CD4-positive, alpha-beta T cell treated with Interleukin-6 at 100 ng/mL for 8 hours (primary cell): ENCODE data around the gene JAG2.

Source experiments
- DNase-seq: peaks from one replicate; pipeline ENCODE4 v3.0.0-alpha.2; 2020; ENCODE audit warnings: mixed read lengths, low spot score

The JAG2 gene

DNA sequence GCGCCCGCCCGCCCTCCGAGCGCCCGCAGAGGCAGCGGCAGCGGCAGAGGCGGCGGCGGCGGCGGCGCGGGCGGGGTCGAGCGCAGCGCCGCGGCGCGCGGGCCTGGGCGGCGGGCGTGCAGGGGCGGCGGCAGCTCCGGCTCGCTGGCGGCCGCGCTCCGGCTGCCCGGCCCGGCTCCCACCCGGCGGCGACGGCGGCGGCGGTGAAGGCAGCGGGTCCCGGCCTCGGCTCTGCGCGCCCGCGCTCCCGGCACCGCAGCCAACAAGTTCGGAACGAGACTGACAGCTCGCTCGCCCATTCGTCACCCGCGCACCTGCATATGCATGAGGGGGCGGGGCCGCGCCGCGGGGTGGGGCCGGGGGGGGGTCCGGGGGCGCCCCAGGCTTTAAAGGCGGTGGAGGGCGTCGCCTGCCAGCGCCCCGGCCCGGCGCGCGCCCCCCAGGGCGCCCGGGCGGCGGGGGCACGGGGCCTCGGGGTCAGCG, at the start of gene JAG2:
Gene JAG2, minus strand, starts transcription at position 281 of the 483 bp plus-strand sequence. CDS start 356 bp downstream, outside the sequence.
- peak; percentile 38 for DNase-seq

DNA sequence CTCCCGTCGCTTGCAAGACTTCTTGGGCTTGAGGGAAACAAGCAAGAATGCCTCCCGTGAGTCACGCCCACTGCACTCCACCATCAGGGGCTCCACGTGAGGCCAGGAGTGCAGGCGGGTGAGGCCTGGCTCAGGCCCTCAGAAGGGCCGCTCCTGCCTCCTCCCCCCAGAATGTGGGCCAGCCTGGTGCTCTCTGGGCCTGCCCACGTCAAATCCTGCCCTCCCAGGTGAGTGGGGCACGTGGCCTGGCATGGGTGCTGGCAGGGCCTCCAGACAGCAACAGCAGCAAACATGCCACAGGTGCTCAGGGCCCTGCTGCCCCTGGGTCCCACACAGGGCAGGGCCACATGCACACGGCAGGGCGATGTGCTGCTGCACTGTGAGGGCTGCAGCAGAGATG, 49.2 kb upstream of the JAG2 start:
- DNase-seq: no peak

DNA sequence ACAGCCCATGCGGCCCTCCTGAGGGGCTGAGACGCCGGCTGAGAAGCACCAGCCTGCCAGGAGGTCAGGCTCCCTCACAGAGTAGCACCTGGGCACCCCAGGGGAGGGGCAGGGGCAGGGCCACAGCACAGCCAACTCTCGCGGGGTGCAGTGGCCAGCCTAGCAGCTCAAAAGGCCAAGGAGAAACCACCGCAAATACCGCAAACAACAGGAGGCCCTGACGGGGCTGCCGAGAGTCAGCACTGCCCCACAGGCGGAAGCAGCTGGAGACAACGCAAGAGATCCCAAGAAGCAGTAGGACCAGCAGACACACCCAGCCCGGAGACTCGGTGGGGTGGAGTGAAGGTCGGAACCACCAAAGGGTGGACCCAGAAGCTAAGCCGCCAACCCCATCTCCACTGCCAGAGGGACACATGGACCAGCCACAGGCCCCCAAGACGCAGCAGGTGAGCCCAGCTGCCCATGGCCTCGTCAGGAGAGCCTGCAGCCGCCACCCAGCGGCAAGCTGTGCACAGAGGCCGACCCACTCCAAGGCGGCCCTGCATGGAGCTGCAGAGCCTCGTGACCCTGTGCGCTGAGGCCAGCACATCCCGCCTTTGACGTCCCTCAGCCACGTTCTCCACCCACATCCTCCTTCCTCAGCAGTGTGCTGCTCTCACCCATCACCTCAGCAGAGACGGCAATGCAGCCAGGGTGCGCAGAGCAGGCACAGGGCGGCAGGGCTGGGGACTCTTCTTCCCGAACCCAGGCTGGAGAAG, 48.1 kb upstream of the JAG2 start:
- DNase-seq: no peak

DNA sequence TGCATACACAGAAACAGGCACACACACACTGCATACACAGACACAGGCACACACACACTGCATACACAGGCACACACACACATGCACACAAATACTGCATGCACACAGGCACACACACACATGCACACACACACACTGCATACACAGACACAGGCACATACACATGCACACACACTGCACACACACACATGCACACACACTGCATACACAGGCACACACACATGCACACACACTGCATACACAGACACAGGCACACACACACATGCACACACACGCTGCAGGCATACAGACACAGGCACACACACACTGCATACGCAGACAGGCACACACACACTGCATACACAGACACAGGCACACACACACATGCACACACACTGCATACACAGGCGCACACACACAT, 47.0 kb upstream of the JAG2 start:
- DNase-seq: no peak

DNA sequence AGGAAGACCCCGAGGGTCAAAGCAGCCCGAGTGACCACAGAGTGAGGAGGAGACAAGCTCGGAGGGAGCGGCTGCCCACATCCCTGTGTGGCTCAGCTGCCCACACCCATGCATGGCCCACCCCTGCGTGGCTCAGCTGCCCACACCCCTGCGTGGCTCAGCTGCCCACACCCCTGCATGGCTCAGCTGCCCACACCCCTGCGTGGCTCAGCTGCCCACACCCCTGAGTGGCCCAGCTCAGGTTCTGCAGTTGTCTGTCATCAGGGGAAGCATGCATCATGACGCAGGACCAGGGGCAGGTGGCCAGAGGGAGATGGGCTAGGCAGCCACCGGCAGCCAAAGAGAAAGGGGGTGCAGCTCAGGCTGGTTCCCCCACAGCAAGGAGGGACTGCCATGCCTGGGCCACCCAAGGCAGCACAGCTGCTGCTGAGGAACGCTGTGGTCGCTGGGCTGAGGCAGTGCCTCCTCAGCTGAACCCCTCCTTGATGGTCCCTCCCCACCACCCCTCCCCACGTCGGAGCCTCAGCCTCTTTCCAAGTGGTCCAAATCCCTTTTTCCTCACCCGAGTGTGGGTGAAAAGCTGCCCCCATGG, 45.8 kb upstream of the JAG2 start:
- DNase-seq: no peak

DNA sequence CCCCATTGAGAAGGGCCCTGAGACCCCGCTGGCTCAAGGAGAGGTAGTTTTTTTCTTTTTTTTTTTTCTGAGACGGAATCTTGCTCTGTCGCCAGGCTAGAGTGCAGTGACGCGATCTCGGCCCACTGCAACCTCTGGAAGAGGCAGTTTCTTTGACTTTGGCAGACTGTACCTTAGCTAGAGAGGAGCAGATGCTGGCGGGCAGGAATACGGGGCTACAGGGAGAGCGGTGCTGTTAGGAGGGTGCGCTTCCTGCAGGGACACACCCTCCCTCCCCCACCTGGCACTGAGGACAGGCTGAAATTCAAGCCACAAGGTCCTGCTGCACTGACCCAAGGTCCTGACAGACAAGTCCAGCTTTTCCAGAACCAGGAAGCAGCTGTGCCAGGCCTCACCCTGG, 44.8 kb upstream of the JAG2 start:
- no peak for DNase-seq

DNA sequence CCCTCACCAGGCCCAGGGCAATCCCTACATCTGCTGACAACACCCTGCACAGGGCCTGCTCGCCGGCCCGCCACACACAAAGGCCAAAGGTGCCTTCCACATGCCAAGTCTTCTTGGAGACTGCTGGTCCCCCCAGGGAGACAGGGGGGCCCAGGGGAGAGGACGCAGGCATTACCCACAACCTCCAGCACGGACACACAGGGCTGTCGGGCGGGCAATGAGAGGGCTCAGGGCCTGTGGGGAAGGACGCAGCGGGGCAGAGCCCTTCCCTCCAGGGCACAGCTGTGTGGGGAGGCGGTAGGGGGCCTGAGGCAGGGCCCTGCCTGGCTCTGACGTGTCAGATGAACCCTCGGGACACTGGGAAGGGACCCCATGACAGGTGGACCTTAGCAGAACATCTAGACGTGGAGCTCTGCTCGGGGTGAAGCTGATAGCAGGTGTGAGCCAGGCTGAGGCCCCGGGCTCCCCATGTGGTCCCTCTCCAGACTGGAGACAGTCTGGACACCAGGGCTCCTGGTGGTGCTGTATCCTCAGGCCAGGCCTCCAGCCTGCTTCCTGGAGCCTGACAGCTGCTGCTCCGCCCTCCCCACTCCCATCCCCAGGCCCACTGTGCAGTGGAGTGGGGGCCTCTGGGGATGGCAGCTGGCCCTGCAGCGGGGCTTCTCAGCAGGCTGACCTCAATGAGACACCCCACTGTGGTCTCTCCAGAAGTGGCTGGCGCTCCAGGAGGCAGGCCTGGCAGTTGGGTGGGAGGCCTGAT, 44.1 kb upstream of the JAG2 start:
- no peak for DNase-seq

DNA sequence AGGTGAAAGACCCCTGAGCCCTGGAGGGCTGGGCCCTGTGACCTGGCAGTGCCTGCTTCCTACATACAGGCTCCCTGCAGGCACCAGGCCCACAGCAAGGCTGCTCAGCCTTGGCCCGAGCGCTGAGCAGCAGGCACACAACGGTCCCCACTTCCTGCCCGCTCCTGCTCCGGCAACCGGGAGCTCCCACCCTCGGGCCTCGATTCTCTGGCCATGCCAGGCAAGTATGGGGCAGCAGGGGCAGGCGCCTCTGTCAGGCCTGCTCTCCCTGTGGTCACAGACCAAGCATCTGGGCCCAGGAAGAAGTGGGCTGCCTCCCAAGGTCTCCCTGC, 43.1 kb upstream of the JAG2 start:
- DNase-seq: no peak

DNA sequence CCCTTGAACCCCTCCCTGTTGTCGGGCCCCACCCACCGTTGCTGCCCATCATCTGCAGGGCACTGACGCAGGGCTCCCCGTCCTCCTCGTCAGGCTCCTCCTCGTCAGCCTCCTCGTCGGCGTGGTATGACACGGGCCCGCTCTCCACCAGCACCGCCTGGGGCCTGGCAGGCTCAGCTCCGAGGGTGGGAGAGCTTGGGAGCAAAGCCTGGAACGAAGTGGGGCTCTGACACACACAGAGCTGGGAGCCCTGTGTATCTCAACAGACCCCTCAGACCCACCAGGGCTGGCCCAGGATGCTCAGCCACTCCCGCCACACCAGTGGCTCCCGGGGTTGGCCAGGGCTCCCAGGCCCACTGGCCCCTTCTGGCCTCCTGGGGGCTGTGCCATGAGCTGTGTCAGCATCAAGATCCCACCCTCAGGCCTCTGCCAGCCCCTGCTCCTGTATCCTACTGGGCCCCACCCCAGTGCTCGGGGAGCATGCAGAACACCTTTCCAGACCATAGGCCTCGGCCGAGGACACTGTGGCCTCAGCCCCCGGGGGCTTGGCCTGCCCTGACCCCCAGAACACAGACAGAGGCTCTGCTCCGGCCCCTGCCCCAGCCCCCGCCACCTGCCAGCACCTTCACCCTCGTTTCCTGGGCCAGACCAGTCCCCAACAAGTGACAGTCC, 42.6 kb upstream of the JAG2 start:
- no peak for DNase-seq

DNA sequence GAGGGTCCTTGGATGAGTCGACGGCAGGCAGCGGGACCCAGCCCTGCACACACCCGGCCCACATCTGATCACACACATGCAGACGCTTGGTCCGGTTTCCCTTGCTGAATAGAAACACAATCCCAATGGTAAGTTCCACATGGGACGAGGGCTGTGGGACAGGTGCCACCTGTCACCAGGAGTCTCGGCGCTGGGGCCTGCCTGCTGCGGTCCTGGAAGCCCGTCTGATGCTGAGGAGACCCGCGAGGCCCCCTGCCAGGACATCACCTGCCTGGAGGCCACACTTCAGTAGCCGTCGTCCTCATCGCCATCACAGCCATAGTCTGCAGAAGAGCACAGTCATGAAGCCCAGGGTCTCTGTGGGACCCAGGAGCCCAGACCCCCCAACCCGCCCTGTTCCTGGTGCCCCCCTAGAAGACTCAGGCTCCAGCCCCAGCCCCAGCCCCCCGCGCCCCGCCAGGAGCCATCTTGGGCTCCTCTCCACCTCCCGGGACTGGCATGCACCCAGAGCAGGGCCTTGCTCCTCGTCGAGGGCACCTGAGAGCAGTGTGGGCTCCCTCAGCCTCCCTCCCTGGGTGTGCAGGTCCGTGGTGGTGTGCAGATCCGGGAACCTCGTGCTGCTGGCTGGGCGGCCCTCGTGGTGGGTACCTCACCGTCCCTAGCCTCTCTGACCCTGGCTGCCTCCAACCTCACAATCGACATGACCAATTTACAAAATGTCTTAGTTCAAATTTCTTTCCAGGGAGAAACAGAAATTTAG, 41.9 kb upstream of the JAG2 start:
- no peak for DNase-seq

DNA sequence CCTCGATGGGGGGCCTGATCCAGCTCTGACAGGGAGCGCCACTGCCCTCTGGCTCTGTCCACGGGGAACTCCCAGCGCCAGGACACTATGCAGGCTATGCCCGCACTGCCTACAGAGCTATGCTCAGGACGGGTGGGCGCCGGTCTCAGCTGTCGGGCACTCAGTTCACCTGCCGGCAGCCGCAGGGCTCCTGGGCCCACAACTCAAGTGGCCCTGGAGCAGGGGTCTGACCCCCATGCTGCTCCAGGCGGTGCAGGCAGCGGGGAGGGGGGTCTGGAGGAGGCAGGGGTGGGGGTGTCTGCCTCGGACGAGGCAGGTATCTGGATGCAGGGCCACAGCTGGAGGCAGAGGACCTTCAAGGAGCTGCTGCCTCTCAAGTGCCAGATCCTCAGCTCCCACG, 41.1 kb upstream of the JAG2 start:
- DNase-seq: no peak

DNA sequence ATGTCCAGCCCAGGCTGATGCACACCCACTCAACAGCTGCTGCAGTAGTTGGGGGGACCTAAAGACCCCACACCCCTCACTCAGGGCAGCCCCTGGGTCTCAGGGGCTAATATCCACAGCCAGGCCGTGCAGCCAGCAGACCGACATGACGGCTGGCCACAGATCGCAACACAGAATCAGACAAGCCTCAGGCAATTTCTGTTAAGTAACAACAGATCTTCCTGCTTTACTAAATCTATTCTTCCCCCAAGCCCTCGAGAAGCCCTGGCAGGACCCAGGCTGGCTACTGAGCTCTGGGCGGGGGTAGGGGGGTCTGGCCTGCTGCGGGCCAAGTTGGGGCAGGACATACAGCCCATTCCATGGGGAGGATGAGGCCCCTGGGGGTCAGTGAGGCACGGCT, 40.5 kb upstream of the JAG2 start:
- no peak for DNase-seq

DNA sequence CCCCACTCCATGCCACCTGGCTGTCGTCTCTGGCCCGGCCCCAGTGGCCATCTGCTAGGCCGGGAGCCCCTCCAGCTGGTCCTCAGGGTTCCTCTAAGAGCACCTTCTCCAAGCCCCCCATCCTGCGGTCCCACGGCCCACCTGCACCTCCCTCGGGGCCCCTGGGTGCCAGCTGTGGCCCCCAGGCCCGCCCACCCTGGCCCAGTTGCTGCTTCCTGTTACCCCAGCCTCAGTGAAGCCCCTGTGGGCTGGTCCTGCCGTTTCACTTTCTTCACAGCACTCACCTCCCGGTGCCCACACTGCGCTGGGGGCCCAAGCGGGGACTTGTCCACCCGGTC, 40.1 kb upstream of the JAG2 start:
- DNase-seq: no peak

DNA sequence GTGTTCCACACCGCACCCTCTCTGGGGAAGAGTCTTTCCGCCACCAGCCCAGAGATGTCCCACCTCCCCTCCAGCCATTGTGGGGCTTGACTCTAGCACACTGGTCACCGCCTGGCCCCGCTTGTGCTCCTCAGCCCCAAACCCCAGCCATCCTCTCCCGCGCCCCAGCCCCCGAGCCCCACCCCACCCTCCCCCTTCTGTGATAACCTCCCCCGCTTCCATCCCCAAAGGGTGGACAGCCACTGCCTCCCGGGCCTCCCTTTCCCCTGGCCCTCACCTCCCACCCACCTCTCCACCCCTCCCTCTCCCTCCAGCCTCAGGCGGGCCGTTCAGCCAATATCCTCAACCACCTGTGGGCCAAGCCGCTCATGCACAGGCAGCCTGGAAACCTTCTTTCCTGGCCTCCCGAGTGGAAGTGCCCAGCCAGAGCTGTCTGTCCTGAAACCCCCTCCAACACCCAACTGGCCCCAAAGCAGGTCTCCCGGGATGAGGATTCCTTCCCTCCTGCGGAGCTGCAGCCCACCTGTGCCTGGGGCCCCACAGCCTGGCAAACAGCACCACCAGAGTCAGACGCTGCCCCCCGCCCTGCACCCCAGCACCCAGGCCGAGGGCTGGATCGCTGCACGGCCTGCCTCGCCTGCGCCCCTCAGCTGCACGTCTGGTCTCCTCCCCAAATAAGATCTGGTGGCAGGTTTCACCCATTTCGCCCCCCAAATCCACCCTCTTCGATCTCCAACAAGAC, 39.6 kb upstream of the JAG2 start:
- DNase-seq: no peak

DNA sequence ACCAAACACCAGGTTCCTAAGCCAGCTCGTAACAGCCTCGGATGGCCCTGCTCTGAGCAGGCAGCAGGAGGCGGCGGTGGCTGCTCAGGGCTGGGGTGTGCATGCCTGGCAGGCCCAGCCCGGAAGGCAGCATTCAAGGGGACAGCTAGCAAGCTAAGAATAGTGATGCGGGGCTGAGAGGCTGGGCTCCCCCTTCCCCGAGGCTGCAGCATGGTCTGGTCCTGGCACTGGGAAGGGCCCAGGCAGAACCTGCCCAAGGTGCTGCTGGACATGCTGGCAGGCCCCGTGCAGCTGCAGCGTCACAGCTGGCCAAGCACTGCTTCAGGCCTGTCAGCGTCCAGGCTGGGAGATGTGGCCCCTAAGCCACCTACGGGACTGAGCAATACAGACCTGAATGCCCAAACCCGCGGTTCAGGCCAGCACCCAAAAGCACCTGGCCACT, 38.9 kb upstream of the JAG2 start:
- no peak for DNase-seq

DNA sequence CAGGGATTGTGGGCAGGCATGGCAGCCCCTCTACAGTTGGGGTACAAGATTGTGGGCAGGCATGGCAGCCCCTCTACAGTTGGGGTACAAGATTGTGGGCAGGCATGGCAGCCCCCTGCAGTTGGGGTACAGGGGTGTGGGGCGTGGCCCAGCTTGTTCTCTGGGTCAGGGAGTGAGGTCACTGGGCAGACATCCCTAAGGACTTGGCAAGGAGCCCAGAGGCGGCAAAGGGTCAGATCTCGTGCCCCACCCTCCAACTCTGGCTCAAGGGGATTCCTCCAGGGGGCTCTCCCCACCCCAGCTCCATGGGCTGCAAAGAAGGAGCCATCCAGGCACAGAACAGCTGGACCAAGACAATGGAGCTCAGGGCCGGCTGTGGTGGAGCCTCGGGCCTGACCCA, 38.3 kb upstream of the JAG2 start:
- no peak for DNase-seq

DNA sequence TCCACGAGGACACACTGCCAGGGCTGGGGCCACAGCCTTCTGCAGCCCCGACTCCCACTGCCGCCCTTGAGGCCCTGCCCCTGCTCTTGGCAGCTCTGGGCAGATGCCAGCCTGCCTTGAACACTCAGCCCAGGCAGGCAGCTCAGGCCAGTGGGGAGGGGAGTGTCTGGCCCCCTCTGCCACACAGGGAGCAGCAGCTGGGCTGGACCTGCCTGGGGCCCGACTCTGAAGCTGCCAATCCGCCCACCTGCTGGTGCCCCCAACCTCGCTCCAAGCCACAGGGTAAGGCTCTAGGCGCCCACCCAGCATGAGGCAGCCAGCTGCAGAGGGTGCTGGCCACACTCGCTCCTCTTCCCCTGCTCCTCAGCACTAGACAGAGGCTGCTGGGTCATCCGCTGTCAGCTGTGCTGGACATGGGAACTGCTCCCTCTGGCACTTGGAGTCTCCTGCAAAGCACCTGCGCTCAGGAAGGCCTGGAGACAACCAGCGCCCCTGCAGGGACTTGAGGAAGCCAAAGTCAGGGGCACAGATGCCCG, 37.2 kb upstream of the JAG2 start:
- DNase-seq: no peak

DNA sequence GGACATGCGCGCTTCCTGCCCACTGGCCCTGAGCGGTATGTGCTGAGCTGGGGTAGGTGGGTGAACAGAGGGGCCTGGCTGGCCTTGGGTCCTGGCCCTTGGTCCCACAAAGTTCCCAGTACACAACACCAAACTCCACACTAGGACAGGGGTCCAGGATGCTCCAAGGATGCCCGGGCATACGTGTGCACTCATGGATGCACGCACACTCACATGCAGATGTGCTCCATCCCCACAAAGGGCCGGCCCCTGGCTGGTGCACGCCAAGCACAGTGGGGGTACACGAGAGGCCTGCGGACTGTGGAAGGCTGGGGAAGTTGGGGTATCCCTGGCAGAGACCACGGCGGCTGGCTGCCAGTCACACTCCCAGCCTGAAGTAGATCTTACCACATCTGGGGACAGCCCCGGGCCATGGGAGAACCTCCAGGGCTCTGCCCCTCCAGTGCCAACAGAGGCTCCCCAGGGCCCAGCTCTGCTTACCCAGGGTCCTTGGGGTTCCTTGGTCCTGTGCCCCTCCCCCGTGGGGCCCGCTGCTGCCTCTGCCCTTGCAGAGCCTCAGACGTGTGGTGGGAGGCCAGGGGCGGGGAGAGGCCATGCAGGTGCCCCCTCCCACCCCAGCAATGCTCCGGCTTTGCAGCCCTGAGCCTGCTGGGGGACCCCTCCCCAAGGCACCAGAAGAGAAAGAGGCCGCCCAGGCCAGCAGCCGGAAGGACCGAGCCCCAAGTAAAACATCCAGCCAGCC, 36.5 kb upstream of the JAG2 start:
- DNase-seq: no peak

DNA sequence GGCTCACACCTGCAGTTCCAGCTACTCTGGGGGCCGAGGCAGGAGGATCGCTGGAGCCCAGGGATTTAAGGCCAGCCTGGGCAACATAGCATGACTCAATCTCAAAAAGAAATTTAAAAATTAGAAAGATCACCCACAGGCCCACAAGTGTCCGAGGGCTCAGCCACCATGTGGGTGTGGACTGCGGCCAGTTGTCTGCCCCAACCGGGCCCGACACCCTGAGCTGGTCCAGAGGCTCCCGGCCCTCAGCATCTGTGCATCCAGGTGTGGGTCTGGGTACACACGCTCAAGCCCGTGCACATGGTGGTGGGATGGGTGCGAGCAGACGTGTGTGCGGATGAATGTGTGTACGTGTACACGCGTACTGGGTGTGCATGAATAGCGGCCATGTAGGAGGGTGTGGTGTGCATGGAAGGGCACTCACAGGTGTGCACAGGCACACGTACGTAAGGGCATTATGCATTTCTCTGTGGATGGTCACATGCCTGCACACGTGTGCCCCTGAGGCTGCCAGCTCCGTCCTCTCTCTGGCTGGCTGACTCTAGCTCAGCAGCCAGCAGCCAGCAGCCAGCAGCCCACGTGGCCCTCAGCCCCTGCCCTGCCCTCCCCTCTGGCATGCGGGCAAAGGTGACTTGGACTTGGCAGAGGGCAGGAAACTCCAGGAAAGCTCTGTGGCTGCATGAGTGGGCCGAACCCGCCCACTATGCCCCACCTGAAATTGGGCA, 35.8 kb upstream of the JAG2 start:
- no peak for DNase-seq

DNA sequence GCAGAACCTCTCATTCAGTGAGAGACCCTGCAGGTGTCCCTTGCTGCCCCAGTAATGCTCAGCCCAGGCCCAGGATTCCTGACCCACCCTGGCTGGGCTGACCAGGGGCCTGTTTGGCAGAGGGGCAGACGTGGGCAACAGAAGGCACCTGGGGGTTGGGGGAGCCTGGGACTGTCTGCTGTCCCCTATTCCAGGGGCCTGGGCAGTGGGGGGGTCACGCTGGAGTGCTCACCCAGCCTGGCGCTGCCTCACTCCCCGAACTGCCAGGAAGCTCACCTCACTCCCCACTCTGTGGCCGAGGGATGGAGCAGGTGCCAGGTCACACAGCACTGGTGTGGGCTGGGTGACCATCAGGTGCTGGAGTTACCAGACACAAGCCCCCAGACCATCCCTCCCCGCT, 35.1 kb upstream of the JAG2 start:
- DNase-seq: no peak
